Measurements from ENCODE around the gene PRIMPOL.

PRIMPOL gene, protein sequence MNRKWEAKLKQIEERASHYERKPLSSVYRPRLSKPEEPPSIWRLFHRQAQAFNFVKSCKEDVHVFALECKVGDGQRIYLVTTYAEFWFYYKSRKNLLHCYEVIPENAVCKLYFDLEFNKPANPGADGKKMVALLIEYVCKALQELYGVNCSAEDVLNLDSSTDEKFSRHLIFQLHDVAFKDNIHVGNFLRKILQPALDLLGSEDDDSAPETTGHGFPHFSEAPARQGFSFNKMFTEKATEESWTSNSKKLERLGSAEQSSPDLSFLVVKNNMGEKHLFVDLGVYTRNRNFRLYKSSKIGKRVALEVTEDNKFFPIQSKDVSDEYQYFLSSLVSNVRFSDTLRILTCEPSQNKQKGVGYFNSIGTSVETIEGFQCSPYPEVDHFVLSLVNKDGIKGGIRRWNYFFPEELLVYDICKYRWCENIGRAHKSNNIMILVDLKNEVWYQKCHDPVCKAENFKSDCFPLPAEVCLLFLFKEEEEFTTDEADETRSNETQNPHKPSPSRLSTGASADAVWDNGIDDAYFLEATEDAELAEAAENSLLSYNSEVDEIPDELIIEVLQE

DNA sequence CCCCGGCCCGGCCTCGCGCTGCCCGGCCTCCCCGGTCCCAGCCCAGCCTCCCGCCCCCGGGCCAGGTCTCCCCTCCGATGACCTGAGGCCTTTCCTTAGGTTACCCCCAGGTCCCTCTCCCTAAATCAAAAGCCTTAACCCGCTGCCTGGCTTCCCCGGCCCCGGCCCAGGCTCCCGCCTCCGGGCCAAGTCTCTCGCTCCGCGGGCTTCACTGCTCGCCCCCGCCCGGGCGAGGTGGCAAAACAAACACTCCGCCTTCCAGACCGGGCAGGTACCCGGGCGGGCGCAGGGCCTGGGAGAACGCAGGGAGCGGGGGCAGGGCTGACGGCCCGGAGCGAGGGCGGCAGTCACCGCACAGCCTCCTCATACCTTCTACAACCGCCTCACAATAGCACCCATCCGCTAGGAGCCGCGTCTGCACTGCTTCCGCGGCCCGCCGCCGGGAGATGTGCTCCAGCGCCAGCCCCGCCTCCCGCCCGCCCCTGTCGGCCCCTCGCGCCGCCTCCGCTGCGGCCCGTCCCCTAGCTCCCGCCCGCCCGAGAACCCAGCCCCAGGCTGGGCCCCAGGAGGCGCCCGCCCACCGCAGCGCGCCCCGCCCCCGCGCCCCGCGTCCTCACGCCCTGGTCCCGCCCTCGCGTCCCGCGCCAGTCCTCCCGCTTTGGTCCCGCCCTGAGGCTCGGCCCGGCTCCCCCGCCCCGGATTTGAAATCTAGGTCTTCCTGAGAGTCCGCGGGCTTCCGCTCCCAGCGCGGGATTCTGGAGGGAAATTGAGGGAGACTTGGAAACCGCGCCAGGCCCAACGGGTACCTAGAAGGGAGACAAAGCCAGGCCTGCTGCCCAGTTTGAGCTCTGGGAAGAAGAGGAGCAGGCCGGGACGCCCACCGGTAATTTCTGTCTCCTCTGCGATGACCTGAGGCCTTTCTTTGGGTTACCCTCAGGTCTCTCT, at the start of gene PRIMPOL, which contains the start of gene CASP3:
Gene PRIMPOL (plus strand): TSS at position 713 of the 945 bp plus-strand sequence. CDS start 7,403 bp downstream, outside the sequence.
Gene CASP3 (minus strand): TSS at position 422 of the 945 bp plus-strand sequence. CDS start 10,994 bp downstream, outside the sequence.
- TF ChIP-seq GATA3 (IDR thresholded peaks at IDR 0.05; ENCODE audit: low read depth, low read length), result no peak
- no peak for TF ChIP-seq GATA2 (IDR thresholded peaks at IDR 0.05; ENCODE audit: low read depth, low read length)

DNA sequence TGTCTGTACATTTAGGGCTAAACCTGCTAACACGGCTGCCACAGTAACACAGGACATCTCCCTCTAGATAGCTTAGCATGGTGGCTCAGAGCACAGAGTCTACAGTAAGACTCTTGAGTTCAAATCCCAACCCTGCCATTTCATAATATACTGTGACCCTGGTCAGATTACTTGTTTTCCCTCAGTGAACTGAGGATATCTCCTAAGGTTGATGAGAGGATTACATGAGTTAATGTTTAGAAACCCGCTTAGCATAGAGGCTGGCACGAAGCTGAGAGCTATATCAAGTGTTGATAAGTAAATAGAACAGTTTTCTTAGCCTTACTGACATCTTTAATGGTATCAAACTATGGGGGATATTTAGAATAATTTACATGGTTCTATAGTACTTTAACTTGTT, 37.5 kb upstream of the PRIMPOL start:
- TF ChIP-seq GATA3 (IDR thresholded peaks at IDR 0.05; ENCODE audit: low read depth, low read length) (no peak), GATA2 (IDR thresholded peaks at IDR 0.05; ENCODE audit: low read depth, low read length) (no peak)

DNA sequence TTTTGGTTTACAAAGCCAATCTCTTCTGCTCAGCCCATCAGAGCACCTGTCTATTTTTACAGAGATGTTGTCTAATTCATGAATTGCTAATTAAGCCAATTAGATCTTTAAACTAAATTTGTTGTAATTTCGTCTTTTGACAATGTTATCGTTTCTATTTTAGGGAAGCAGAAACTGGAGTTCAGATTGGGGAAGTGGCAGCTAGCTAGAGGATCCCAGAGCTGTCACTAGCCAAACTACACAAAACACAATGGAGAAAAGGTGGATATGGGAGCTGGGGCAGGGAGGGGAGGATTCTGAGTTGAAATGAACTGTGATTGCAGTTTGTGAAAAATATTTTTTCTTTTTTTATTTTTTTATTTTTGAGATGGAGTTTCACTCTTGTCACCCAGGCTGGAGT, 36.1 kb upstream of the PRIMPOL start:
- no peak for TF ChIP-seq GATA2 (IDR thresholded peaks at IDR 0.05; ENCODE audit: low read depth, low read length)

DNA sequence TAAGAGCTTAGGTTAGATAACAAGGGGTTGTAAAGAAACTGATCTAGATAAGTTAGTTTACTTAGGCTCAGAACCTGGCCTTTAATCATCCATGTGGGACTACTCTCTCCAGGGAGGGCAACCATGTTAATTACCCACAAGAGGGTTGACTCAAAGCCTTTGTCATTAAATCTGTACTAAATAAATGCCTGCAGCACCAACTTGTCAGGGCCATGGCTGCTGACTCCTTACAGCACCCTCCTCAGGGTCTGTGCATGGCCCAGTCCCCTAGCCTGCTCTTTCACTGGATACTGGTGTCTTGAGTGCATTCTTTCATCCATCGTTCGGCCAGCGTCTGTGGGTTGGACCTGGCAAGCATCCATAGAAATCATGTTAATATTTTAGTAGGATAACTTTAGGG, 35.0 kb upstream of the PRIMPOL start:
- TF ChIP-seq GATA3 (IDR thresholded peaks at IDR 0.05; ENCODE audit: low read depth, low read length) (no peak), GATA2 (IDR thresholded peaks at IDR 0.05; ENCODE audit: low read depth, low read length) (no peak)

DNA sequence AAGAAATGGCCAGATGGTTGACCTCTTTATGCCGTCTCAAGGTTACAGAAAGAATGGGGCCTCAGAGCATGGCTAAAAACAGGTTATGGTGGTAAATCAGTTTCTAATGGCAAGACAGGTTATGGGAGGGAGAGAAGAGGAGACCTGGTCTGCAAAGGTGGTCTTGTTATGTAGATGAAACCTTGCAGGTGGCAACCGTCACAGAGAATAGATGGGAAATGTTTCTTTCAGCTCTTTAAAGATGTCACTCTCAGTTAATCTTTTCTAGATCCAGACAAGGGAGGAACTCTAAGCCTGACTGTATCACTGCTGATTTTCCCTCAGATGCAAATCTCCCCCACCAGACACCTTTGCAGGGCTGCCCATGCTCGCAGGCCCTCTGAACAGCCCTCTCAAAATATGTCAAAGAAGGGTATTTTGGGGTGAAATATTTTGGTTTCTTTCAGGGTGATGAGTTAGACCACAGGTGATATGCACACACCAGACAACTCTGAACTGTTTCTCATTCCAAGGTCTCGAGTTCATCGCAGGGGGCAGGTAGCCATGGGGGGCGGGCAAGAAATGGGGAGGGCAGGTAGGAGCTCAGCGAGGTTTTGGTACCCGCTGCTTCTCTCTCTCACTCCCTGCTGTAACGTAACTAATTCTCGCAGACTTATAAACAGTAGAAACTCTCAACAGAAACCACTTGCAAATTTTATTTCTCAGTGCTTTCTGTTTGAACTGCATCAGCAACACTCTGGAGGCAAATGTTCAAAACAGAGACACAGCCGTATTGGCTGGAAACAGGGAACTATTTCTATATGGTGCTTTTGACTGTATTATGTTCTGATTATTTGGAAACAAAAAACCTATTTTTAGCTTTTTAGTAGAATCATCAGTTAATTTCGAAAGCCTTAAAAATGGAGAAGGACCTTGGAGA, 32.6 kb upstream of the PRIMPOL start:
- TF ChIP-seq GATA3 (IDR thresholded peaks at IDR 0.05; ENCODE audit: low read depth, low read length), result no peak
- TF ChIP-seq GATA2 (IDR thresholded peaks at IDR 0.05; ENCODE audit: low read depth, low read length), result no peak

DNA sequence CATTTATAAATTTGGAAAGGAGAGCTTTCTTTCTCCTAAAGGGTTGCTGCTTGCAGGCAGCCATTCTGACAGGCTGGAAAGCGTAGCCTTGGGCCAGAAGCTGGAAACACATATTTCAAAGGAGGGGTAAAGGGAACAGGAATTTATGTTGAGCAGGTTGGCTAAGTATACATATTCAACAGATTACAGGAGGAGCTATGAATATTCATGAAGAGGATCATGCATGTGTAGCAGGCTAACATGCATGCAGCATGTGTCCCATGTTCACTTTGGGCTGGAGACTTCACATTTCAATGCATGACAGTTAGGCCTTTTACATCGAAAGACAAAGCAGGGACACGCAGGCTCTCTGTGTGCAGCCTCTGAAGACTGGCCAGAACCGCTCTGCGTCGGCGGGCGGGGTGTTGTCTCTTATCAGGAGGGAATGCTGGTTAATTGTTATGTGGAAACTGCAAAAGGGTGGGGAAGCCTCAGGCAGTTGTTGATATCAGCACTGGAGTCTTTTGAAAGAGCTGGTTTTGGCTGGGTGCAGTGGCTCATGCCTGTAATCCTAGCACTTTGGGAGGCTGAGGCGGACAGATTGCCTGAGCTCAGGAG, 31.8 kb upstream of the PRIMPOL start:
- TF ChIP-seq GATA3 (IDR thresholded peaks at IDR 0.05; ENCODE audit: low read depth, low read length), result no peak
- TF ChIP-seq GATA2 (IDR thresholded peaks at IDR 0.05; ENCODE audit: low read depth, low read length), result no peak

DNA sequence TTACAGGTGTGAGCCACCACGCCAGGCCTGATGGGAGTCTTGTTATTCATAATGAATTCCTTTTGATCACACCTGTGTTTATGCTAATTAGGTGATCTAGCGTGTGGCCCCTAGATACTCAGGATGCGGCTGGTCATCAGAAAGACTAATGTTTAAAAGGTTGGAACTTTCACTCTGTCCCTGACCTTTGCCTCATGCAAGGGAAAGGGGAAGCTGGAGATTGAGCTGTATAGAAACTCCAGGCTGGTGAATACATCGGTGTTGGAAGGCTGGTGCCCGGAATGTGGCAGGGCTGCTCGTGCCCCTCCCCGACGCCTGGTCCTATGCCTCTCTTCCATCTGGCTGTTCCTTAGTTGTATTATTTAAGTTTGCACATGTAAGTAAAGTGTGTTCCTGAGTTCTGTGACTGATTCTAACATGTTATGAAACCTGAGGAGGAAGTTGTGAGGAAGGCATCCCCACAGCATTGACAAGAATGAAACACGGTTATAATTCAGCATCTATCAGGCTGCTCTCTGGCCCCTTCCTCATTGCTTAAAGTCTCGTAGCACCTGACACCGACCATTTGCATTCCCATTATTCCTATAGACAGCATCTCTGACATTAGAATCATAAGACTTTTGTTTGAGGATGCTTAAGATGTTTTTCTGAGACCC, 29.2 kb upstream of the PRIMPOL start:
- TF ChIP-seq GATA3 (IDR thresholded peaks at IDR 0.05; ENCODE audit: low read depth, low read length), result no peak
- TF ChIP-seq GATA2 (IDR thresholded peaks at IDR 0.05; ENCODE audit: low read depth, low read length), result no peak

DNA sequence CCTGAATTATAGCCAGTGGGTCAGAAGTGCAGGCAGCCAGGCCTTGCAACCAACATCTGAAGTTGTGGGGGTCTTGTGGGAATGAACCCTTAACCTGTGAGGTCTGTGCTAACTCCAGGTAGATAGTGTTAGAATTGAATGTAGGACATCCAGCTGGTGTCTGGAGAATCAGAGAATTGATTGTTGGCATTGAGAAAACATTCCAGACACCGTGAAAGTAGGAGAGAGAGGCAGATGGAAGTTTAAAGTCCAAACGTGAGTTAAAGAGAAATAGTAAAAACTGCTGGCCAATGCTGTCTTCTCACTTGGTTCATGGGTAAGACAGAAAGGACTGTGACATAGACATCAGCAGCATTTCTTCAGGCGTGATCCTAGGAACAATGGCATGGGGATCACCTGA, 28.0 kb upstream of the PRIMPOL start:
- no peak for TF ChIP-seq GATA3 (IDR thresholded peaks at IDR 0.05; ENCODE audit: low read depth, low read length)
- no peak for TF ChIP-seq GATA2 (IDR thresholded peaks at IDR 0.05; ENCODE audit: low read depth, low read length)

DNA sequence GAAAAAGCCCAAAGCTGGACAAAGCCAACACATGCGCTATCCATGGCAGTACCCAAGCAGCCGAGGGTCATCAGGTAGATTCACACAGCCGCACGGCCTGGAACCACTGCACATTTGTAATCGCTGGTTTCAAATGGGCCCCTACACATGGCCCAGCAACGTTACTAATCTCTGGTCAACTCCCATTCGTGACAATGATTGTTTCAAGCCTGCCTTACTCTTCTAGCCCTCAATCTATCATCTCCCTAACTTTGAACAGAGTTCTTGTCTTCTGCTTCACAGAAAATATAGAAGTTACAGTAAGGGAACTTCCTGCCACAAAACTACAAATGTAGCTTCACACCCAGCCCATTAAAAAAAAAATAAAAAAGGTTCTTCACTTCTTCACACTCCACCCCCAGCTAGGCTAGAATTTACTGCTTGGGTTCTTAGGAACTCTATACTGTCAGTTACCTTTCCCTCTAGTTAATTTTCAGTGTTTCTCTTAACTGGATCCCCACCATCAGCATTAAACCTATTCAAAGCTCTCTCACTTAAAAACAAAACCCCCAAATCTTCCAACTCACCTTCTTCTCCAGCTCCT, 24.5 kb upstream of the PRIMPOL start:
- TF ChIP-seq GATA3 (IDR thresholded peaks at IDR 0.05; ENCODE audit: low read depth, low read length) (no peak), GATA2 (IDR thresholded peaks at IDR 0.05; ENCODE audit: low read depth, low read length) (no peak)

DNA sequence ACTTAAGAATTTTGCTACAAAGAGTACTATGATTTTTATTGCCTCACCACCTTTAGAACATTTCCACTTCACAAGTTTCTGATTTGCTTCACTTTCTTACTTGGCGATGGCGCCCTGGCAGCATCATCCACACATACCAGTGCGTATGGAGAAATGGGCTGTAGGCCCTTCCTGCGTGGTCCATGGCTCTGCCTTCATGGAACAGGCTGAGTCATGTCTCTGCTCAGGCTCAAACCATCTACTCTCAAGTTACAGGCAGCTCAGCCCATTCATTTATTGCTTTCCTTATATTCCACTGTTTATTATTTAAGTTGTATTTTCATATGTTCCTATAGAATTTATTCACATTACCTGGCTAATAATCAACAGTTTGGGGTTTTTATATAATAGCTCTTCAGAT, 21.4 kb upstream of the PRIMPOL start:
- no peak for TF ChIP-seq GATA3 (IDR thresholded peaks at IDR 0.05; ENCODE audit: low read depth, low read length)
- TF ChIP-seq GATA2 (IDR thresholded peaks at IDR 0.05; ENCODE audit: low read depth, low read length), result no peak

DNA sequence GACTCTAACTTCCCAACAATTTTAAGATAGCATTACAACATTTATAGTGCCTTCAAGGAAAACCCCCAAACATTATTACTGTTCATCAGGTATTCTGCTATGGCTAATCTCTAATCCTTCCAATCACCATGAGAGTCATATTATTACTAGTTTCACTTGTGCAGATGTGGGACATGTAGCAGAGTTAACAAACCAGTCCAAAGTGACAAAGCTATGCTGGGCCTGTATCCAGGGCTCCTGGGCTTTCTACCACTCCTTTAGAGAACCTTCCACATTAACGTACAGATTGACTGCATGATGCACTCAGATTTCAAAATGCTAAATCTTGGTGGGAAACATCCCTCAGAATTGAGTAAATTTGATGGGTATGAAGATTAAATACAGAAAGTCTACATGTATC, 16.7 kb upstream of the PRIMPOL start:
- TF ChIP-seq GATA2 (IDR thresholded peaks at IDR 0.05; ENCODE audit: low read depth, low read length), result no peak
- no peak for TF ChIP-seq GATA3 (IDR thresholded peaks at IDR 0.05; ENCODE audit: low read depth, low read length)

DNA sequence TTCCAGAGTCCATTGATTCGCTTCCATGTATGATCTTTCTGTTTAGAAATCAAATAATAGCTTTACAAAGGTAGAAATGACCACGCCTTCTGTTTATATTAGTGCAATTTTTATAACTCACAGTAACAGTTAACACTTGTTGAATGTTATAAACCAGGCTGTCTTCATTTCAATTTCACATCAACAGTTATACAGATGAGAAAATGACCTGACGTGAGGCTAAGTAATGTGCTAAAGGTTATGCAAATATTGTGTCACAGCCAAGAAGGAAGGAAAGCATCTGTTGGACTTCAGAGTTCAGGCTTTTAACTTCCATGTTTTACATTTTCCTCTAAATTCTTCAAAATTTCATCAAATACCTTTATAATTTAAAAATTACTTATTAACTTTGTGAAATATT, 14.2 kb upstream of the PRIMPOL start:
- TF ChIP-seq GATA3 (IDR thresholded peaks at IDR 0.05; ENCODE audit: low read depth, low read length) (no peak), GATA2 (IDR thresholded peaks at IDR 0.05; ENCODE audit: low read depth, low read length) (no peak)
